Upper lobe of left lung (tissue), 4 donors: Measurements from ENCODE around the gene CTNNB1.

Source experiments
- EP300 ChIP-seq, 4 donors: sonication (generic); formaldehyde crosslinking; IDR thresholded peaks; one replicate each; pipeline ENCODE4 v1.5.1; 2017; ENCODE audit warnings: antibody characterized with exemption in 4 of 4, control low read depth in 2 of 4
- POLR2A ChIP-seq, 4 donors: fragments of 450-650 bp; IDR thresholded peaks; one replicate each; pipeline ENCODE4 v1.5.1; 2016 to 2017; ENCODE audit warnings: antibody characterized with exemption in 4 of 4, mild to moderate bottlenecking in 2 of 4
- POLR2AphosphoS5 ChIP-seq, 2 donors: sonication (generic); formaldehyde crosslinking; IDR thresholded peaks; one replicate each; pipeline ENCODE4 v1.5.1; 2017; ENCODE audit warnings: antibody characterized with exemption in 2 of 2
- TF ChIP-seq, protein P1 (sequence below), 6 experiments: fragments of 450-650 bp in 4 of 6; fragments of 200-600 bp in 2 of 6; sonication (generic) in 2 of 6; IDR thresholded peaks; one replicate each; pipeline ENCODE4 v1.5.1; 2016 to 2019; ENCODE audit warnings: antibody characterized with exemption in 6 of 6

DNA sequence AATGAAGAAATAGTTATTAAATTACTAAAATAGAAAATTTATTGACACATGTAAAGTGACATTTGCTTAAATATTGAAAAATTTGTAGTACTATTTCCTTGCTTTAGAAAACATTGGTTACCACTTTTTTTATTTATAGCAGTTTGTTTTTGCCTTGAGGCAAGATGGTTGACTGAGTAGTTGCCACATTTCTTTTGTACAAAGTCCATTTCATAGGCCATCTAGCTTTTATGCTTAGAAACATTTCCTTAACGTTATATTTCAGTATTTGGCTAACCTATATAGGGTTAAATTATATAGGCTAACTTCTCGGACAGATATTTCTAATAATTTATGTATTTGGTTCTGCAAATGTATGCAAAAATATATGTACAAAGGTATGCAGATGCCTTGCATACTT is 17.1 kb downstream of the CTNNB1 start:
- TF ChIP-seq, protein P1, sequence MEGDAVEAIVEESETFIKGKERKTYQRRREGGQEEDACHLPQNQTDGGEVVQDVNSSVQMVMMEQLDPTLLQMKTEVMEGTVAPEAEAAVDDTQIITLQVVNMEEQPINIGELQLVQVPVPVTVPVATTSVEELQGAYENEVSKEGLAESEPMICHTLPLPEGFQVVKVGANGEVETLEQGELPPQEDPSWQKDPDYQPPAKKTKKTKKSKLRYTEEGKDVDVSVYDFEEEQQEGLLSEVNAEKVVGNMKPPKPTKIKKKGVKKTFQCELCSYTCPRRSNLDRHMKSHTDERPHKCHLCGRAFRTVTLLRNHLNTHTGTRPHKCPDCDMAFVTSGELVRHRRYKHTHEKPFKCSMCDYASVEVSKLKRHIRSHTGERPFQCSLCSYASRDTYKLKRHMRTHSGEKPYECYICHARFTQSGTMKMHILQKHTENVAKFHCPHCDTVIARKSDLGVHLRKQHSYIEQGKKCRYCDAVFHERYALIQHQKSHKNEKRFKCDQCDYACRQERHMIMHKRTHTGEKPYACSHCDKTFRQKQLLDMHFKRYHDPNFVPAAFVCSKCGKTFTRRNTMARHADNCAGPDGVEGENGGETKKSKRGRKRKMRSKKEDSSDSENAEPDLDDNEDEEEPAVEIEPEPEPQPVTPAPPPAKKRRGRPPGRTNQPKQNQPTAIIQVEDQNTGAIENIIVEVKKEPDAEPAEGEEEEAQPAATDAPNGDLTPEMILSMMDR (IDR thresholded peaks at IDR 0.05), result no peak
- TF ChIP-seq POLR2A (IDR thresholded peaks at IDR 0.05) (no peak), POLR2AphosphoS5 (IDR thresholded peaks at IDR 0.05) (no peak), EP300 (IDR thresholded peaks at IDR 0.05) (no peak)
